C4-2B (cell line): ENCODE measurements around the gene MED16.

Experiments
- H3K27ac ChIP-seq: fragments of 450-650 bp; 2 replicates; pipeline ENCODE4 v1.5.1; 2017
- CTCF ChIP-seq: fragments of 450-650 bp; conservative IDR thresholded peaks from 2 replicates; pipeline ENCODE4 v1.5.1; 2017; ENCODE audit warnings: mild to moderate bottlenecking
- ZFX ChIP-seq: fragments of 450-650 bp; IDR thresholded peaks from 2 replicates; pipeline ENCODE4 v1.6.1; 2017

MED16 gene

GRCh38 chr19:898663-899062 is 5.7 kb upstream of the MED16 start:
- TF ChIP-seq CTCF (no peak), ZFX (no peak)
- H3K27ac ChIP-seq = no peak overlapping the region

GRCh38 chr19:897442-898039 is 4.6 kb upstream of the MED16 start:
- TF ChIP-seq CTCF = no peak
- no peak for TF ChIP-seq ZFX
- no peak overlapping the region for H3K27ac ChIP-seq

- H3K27ac ChIP-seq = no peak overlapping the region
Observed at GRCh38 chr19:896999-897398, 4.0 kb upstream of the MED16 start.

GRCh38 chr19:896434-896833 is 3.4 kb upstream of the MED16 start:
- no peak overlapping the region for H3K27ac ChIP-seq
- no peak for TF ChIP-seq CTCF
- TF ChIP-seq ZFX = no peak

More at GRCh38 chr19:896999-897398, 4.0 kb upstream of the MED16 start:
- TF ChIP-seq CTCF (no peak), ZFX (no peak)

- TF ChIP-seq ZFX = no peak
- no peak for TF ChIP-seq CTCF
- peak overlapping the region; percentile 95 for H3K27ac ChIP-seq
Observed at GRCh38 chr19:892243-892893, 619 bp downstream of the MED16 start.

- peak overlapping the region; percentile 95; the same call in 1 of the 2 replicates for H3K27ac ChIP-seq
Observed at GRCh38 chr19:891421-892200, 1.4 kb downstream of the MED16 start.

- H3K27ac ChIP-seq = no peak overlapping the region
- TF ChIP-seq ZFX (no peak), CTCF (no peak)
Observed at GRCh38 chr19:890831-891230, 2.2 kb downstream of the MED16 start.
